Endothelial cell (in vitro differentiated cells): ENCODE data around the gene PLOD3. TPM values are rescaled to one million over a fixed set of nuclear protein-coding genes. Genes with fewer than 3 reads are reported as not detected.

Source experiments
- DNase-seq: peaks from one replicate; pipeline ENCODE4 v3.0.0; 2021; ENCODE audit warnings: low spot score
- H3K27ac Mint-ChIP-seq: one replicate; pipeline ENCODE4 v1.8.0; 2021; ENCODE audit warnings: mixed read lengths, inconsistent platforms; ENCODE audit not compliant: unreplicated experiment
- H3K27me3 Mint-ChIP-seq: one replicate; pipeline ENCODE4 v1.8.0; 2021; ENCODE audit warnings: mild to moderate bottlenecking, moderate library complexity, mixed read lengths, inconsistent platforms; ENCODE audit not compliant: unreplicated experiment
- H3K36me3 Mint-ChIP-seq: one replicate; pipeline ENCODE4 v1.8.0; 2021; ENCODE audit warnings: mild to moderate bottlenecking, low read depth, mixed read lengths, inconsistent platforms; ENCODE audit not compliant: unreplicated experiment
- H3K4me1 Mint-ChIP-seq: one replicate; pipeline ENCODE4 v1.8.0; 2021; ENCODE audit warnings: mild to moderate bottlenecking, mixed read lengths, inconsistent platforms; ENCODE audit not compliant: unreplicated experiment
- H3K4me3 Mint-ChIP-seq: one replicate; pipeline ENCODE4 v1.8.0; 2021; ENCODE audit warnings: mild to moderate bottlenecking, mixed read lengths, inconsistent platforms; ENCODE audit not compliant: unreplicated experiment
- H3K9me3 Mint-ChIP-seq: one replicate; pipeline ENCODE4 v1.8.0; 2021; ENCODE audit warnings: mixed read lengths, inconsistent platforms; ENCODE audit not compliant: unreplicated experiment
- total RNA-seq: library from RNA; stranded (reverse); fragmentation: NEBNext Ultra II Directional; extraction: Animal tissue kit (Norgen Biotek cat#: 25700); gene quantifications from one replicate; pipeline ENCODE4 v1.2.1, GENCODE V29; 2021; ENCODE audit not compliant: unreplicated experiment
- TF ChIP-seq, protein P1 (sequence below): fragments of 200-600 bp; sonication (generic); IDR thresholded peaks from one replicate; pipeline ENCODE4 v1.5.0; 2021; ENCODE audit warnings: antibody characterized with exemption; ENCODE audit not compliant: unreplicated experiment

Gene PLOD3
- total RNA-seq, 1 donor from 2014 or later, result 73.0 TPM

- no peak for DNase-seq
- Mint-ChIP-seq H3K4me1 (peaks cover 32% of the 10 kb centered on the region), H3K27me3 (peaks cover 50% of the 10 kb centered on the region), H3K27ac (no peak overlapping the region), H3K36me3 (peaks cover 7% of the 10 kb centered on the region), H3K4me3 (peak overlapping the region; percentile 44), H3K9me3 (no peaks in the 10 kb centered on the region)
- TF ChIP-seq, protein P1, sequence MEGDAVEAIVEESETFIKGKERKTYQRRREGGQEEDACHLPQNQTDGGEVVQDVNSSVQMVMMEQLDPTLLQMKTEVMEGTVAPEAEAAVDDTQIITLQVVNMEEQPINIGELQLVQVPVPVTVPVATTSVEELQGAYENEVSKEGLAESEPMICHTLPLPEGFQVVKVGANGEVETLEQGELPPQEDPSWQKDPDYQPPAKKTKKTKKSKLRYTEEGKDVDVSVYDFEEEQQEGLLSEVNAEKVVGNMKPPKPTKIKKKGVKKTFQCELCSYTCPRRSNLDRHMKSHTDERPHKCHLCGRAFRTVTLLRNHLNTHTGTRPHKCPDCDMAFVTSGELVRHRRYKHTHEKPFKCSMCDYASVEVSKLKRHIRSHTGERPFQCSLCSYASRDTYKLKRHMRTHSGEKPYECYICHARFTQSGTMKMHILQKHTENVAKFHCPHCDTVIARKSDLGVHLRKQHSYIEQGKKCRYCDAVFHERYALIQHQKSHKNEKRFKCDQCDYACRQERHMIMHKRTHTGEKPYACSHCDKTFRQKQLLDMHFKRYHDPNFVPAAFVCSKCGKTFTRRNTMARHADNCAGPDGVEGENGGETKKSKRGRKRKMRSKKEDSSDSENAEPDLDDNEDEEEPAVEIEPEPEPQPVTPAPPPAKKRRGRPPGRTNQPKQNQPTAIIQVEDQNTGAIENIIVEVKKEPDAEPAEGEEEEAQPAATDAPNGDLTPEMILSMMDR, result no peak
These were observed 48.9 kb downstream of the PLOD3 start for GRCh38 chr7:101168412-101169049.

DNA sequence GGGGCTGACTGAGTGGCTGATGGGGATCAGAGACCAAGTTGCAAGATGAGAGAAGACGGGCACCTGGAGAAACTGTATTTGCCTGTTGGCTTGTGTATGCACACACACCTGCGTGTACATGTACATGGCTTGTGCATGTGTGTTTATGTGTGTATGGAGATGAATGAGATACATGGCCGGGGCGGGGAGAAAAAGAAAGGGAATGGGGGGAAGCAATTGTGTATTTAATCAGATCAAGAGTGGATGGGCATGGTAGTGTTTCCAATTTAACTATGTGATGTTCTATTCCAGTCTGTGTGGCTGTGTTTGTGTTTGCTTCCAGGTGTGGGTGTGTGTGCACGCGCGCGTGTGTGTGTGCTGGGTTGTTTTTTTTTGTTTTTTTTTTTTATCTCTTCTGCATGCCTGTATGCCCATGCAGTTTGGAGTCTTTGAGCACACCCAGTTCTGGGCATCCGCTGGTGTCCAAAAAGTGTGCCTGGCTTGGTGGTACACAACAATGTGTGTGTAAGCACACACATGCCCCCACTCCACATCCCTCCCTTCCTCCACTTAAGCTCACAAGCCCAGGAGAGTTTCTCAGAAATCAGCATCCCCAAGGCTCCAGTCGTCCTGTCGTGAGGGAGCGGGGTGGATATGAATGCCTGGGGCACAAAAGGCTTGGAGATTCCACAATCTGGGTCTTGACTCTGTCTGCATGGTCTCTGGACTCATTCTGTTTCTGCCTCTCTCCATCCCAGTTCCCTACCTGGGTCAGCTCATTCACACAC, 49.6 kb downstream of the PLOD3 start:
- no peak for DNase-seq
- Mint-ChIP-seq H3K27me3 (peaks cover 47% of the 10 kb centered on the region), H3K27ac (no peak overlapping the region), H3K4me1 (peaks cover 32% of the 10 kb centered on the region), H3K9me3 (no peaks in the 10 kb centered on the region), H3K36me3 (peaks cover 7% of the 10 kb centered on the region), H3K4me3 (peak overlapping the region; percentile 44)
- TF ChIP-seq, protein P1, result no peak

DNA sequence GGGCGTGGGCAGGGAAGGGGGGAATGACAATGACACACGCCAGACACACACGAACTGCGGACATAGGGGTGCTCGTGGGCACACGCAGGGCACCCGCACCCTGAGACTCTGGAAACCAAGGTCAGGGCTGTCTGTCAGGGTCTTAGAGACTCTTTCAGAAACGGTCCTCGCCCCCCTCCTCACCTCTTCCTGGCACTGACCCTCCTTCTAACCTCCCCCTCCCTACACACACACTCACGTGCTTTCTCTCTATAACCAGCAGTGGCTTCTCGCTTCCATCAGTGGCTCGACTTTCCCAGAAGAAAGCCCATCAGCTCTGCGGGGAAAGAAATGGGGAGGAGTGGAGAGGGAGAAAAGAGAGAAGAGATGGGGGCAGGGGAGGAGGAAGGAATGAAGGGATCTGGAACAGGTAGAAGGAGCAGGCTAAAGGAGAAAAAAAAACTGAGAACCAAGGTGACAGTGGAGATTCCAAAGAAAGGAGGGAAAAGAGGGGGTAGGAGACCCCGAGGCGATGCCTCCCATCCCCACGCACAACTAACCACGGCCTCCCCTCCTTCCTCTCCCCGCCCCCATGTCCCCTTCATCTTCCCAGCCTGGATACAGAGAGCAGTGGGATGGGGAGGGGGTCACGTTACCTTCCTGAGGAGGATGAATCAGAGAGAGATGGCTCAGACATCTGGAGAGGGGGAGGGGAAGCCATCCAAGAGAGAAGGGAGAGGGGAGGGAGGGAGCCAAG, 50.3 kb downstream of the PLOD3 start:
- H3K4me1 Mint-ChIP-seq, result peaks cover 35% of the 10 kb centered on the region
- no peaks in the 10 kb centered on the region for H3K9me3 Mint-ChIP-seq
- H3K27ac Mint-ChIP-seq, result peak overlapping the region; percentile 9

GRCh38 chr7:101166648-101166908, 50.8 kb downstream of the PLOD3 start:
- Mint-ChIP-seq H3K27me3 (peaks cover 48% of the 10 kb centered on the region), H3K27ac (no peak overlapping the region), H3K9me3 (no peaks in the 10 kb centered on the region), H3K36me3 (peaks cover 7% of the 10 kb centered on the region), H3K4me1 (peaks cover 32% of the 10 kb centered on the region), H3K4me3 (no peak overlapping the region)
- TF ChIP-seq, protein P1, result no peak
- DNase-seq, result no peak

More for the DNA sequence above, 50.3 kb downstream of the PLOD3 start:
- DNase-seq, result no peak
- H3K4me3 Mint-ChIP-seq, result no peak overlapping the region
- peaks cover 50% of the 10 kb centered on the region for H3K27me3 Mint-ChIP-seq
- peaks cover 7% of the 10 kb centered on the region for H3K36me3 Mint-ChIP-seq
- TF ChIP-seq, protein P1, result no peak
